Measurements from ENCODE around the gene COX5A.

- TF ChIP-seq EZH2 (IDR thresholded peaks at IDR 0.05) (no peak), POLR2AphosphoS5 (IDR thresholded peaks at IDR 0.05; ENCODE audit: borderline replicate concordance, low read depth, low read length) (peak; percentile 56), FOXP2 (optimal IDR thresholded peaks at IDR 0.05; ENCODE audit: control extremely low read depth, extremely low read length, insufficient read depth) (no peak)
Measured at GRCh38 chr15:74956648-74957475, 19.0 kb upstream of the COX5A start, which contains the start of gene RPP25.

Measured in SK-N-MC (cell line).